Measurements from ENCODE around the gene POLE. TPM values are rescaled to one million over a fixed set of nuclear protein-coding genes. Genes with fewer than 3 reads are reported as not detected.

POLE gene
- total and polyA plus RNA-seq, 8 donors = 7.2 to 45.7 (median 16.0) TPM

- no peak for FAIRE-seq
- H3K4me3 ChIP-seq = no peak overlapping the region
- intact Hi-C loops (cut with DNase I) = no loop called here
- H3K36me3 ChIP-seq = peaks cover 0 to 11% (median 0%) of the 10 kb centered on the region in 3 donors
- no peak for DNase-seq
- TF ChIP-seq, protein P1, sequence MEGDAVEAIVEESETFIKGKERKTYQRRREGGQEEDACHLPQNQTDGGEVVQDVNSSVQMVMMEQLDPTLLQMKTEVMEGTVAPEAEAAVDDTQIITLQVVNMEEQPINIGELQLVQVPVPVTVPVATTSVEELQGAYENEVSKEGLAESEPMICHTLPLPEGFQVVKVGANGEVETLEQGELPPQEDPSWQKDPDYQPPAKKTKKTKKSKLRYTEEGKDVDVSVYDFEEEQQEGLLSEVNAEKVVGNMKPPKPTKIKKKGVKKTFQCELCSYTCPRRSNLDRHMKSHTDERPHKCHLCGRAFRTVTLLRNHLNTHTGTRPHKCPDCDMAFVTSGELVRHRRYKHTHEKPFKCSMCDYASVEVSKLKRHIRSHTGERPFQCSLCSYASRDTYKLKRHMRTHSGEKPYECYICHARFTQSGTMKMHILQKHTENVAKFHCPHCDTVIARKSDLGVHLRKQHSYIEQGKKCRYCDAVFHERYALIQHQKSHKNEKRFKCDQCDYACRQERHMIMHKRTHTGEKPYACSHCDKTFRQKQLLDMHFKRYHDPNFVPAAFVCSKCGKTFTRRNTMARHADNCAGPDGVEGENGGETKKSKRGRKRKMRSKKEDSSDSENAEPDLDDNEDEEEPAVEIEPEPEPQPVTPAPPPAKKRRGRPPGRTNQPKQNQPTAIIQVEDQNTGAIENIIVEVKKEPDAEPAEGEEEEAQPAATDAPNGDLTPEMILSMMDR (IDR thresholded peaks at IDR 0.05) = no peak
- peaks cover 0 to 10% (median 8%) of the 10 kb centered on the region in 3 donors for H3K4me1 ChIP-seq
- H3K27me3 ChIP-seq = no peaks in the 10 kb centered on the region
- 64 to 77% methylated on average over 2 of the region's 2 CpGs for WGBS, 2 donors
- no peaks in the 10 kb centered on the region for H3K9me3 ChIP-seq
- ATAC-seq = no peak
- H3K27ac ChIP-seq = no peak overlapping the region
Observed at GRCh38 chr12:132713123-132713522, 26.0 kb upstream of the POLE start.

GRCh38 chr12:132711080-132711843 is 24.1 kb upstream of the POLE start:
- intact Hi-C loops (cut with DNase I) = no loop called here
- H3K36me3 ChIP-seq = no peaks in the 10 kb centered on the region
- peak overlapping the region in 1 of 4 donors; percentile 46 for H3K27ac ChIP-seq
- peaks cover 0 to 10% (median 8%) of the 10 kb centered on the region in 3 donors for H3K4me1 ChIP-seq
- 7% methylated on average over 53 to 59 of the region's 59 CpGs for WGBS, 2 donors
- DNase-seq (peak in 4 of 6 donors; percentile 34 to 78 (median 59)), ATAC-seq (peak in 2 of 4 donors; percentile 4 to 14), FAIRE-seq (no peak)
- TF ChIP-seq, protein P1 (IDR thresholded peaks at IDR 0.05) = no peak
- H3K27me3 ChIP-seq = no peaks in the 10 kb centered on the region
- peak overlapping the region; percentile 58 to 93 (median 89) for H3K4me3 ChIP-seq
- H3K9me3 ChIP-seq = no peaks in the 10 kb centered on the region

DNA sequence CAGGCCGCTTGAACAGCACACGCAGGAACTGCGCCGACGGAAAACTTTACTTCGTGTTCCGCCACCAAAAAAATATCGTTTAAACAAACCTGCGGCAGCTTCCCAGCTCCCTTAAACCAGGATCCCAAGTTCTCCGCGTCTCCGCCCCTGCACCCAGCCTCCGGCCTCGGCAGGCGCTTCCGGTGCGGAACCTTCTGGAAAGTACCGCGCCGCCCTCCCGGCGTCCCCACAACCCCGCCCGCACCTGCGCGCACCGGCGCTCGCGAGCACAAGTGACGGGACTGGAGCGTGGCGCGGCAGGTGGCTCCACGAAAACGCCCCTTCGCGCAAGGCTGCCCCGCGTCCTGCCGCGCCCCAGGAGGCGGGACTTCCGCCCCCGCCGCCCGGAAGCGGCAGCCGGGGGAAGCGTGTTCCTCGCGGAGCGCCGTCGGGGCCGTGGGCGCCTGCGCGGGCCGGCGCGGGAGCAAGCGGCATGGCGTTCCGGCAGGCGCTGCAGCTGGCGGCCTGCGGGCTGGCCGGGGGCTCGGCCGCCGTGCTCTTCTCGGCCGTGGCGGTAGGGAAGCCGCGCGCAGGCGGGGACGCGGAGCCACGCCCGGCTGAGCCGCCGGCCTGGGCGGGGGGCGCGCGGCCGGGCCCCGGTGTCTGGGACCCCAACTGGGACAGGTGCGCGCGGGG is 23.4 kb upstream of the POLE start, which contains the start of gene PGAM5:
PGAM5 (plus strand) TSS at position 438 of the 675 bp plus-strand sequence; CDS start at position 473, 35 bp downstream.
- intact Hi-C loops (cut with DNase I) = no loop called here
- Histone ChIP-seq H3K4me1 (peaks cover 0 to 10% (median 8%) of the 10 kb centered on the region in 3 donors), H3K4me3 (peak within 1 kb of the TSS; percentile 58 to 93 (median 89)), H3K9me3 (no peaks in the 10 kb centered on the region), H3K27ac (peak within 1 kb of the TSS; percentile 67 to 92 (median 75)), H3K36me3 (no peaks in the 10 kb centered on the region), H3K27me3 (no peaks in the 10 kb centered on the region)
- WGBS, 2 donors = 0 to 1% methylated on average over 64 to 94 of the region's 94 CpGs
- ATAC-seq (peak; percentile 93 to 95 (median 94)), DNase-seq (peak; percentile 85 to 94 (median 90)), FAIRE-seq (no peak)
- TF ChIP-seq, protein P1 (IDR thresholded peaks at IDR 0.05) = no peak

- Histone ChIP-seq H3K9me3 (no peaks in the 10 kb centered on the region), H3K4me1 (peaks cover 0 to 10% (median 8%) of the 10 kb centered on the region in 3 donors), H3K36me3 (no peaks in the 10 kb centered on the region), H3K27ac (peak overlapping the region; percentile 67 to 92 (median 75)), H3K27me3 (no peaks in the 10 kb centered on the region), H3K4me3 (peak overlapping the region; percentile 58 to 93 (median 89))
- DNase-seq (peak in 3 of 6 donors; percentile 18 to 79 (median 50)), FAIRE-seq (no peak), ATAC-seq (peak; percentile 19 to 42 (median 39))
- 1% methylated on average over 22 to 26 of the region's 26 CpGs for WGBS, 2 donors
- intact Hi-C loops (cut with DNase I) = no loop called here
- TF ChIP-seq, protein P1 (IDR thresholded peaks at IDR 0.05) = no peak
Observed at GRCh38 chr12:132710043-132710404, 22.9 kb upstream of the POLE start.
